H9 (cell line): ENCODE measurements around the gene DYRK1B. TPM values are rescaled to one million over a fixed set of nuclear protein-coding genes. Genes with fewer than 3 reads are reported as not detected.

ENCODE experiments used
- DNase-seq: peaks from one replicate; pipeline ENCODE4 v3.0.0-alpha.2; 2017
- H2AFZ ChIP-seq: one replicate; pipeline ENCODE4 v1.6.1; 2013; ENCODE audit warnings: mild to moderate bottlenecking, low read length, control low read depth, moderate library complexity
- H2AK5ac ChIP-seq: 2 replicates; pipeline ENCODE4 v1.6.1; 2013; ENCODE audit warnings: low read length, control low read depth, mixed read lengths; ENCODE audit not compliant: insufficient read length
- H2BK120ac ChIP-seq: one replicate; pipeline ENCODE4 v1.6.1; 2013; ENCODE audit warnings: low read depth, mild to moderate bottlenecking, low read length, control low read depth, inconsistent platforms; ENCODE audit not compliant: poor library complexity, severe bottlenecking
- H2BK12ac ChIP-seq: 2 replicates; pipeline ENCODE4 v1.6.1; 2013; ENCODE audit warnings: low read length, control low read depth, mixed read lengths, low read depth; ENCODE audit not compliant: insufficient read length
- H2BK15ac ChIP-seq: 2 replicates; pipeline ENCODE4 v1.6.1; 2013; ENCODE audit warnings: low read depth, low read length, control low read depth
- H2BK20ac ChIP-seq: one replicate; pipeline ENCODE4 v1.6.1; 2013; ENCODE audit warnings: low read depth, mild to moderate bottlenecking, low read length, control low read depth, inconsistent platforms; ENCODE audit not compliant: poor library complexity, severe bottlenecking
- H2BK5ac ChIP-seq: 2 replicates; pipeline ENCODE4 v1.6.1; 2013; ENCODE audit warnings: low read length, control low read depth, mixed read lengths; ENCODE audit not compliant: insufficient read length
- H3K14ac ChIP-seq: 2 replicates; pipeline ENCODE4 v1.6.1; 2013; ENCODE audit warnings: low read length, control low read depth; ENCODE audit not compliant: insufficient read depth
- H3K18ac ChIP-seq: 2 replicates; pipeline ENCODE4 v1.6.1; 2013; ENCODE audit warnings: low read depth, mild to moderate bottlenecking, mixed read lengths, low read length, control low read depth; ENCODE audit not compliant: insufficient read length
- H3K23ac ChIP-seq: 2 replicates; pipeline ENCODE4 v1.6.1; 2013; ENCODE audit warnings: low read length, control low read depth, mixed read lengths, low read depth; ENCODE audit not compliant: insufficient read length
- H3K23me2 ChIP-seq: 2 replicates; pipeline ENCODE4 v1.6.1; 2013; ENCODE audit warnings: low read depth, mild to moderate bottlenecking, mixed read lengths, low read length, control low read depth; ENCODE audit not compliant: insufficient read length, poor library complexity, severe bottlenecking
- H3K27ac ChIP-seq: 2 replicates; pipeline ENCODE4 v1.5.1; 2013; ENCODE audit warnings: low read length, control low read depth, mixed read lengths, low read depth; ENCODE audit not compliant: insufficient read length
- H3K27me3 ChIP-seq: 2 replicates; pipeline ENCODE4 v1.6.1; 2013; ENCODE audit warnings: low read length, control low read depth, inconsistent platforms; ENCODE audit not compliant: insufficient read depth
- H3K4ac ChIP-seq: 2 replicates; pipeline ENCODE4 v1.6.1; 2013; ENCODE audit warnings: low read depth, mild to moderate bottlenecking, control low read depth, inconsistent platforms, low read length, moderate library complexity
- H3K4me1 ChIP-seq: 2 replicates; pipeline ENCODE4 v1.6.1; 2013; ENCODE audit warnings: low read length, control low read depth, inconsistent platforms; ENCODE audit not compliant: insufficient read depth
- H3K4me2 ChIP-seq: 2 replicates; pipeline ENCODE4 v1.6.1; 2013; ENCODE audit warnings: low read length, control low read depth, mixed read lengths; ENCODE audit not compliant: insufficient read length, insufficient read depth
- H3K56ac ChIP-seq: 2 replicates; pipeline ENCODE4 v1.6.1; 2013; ENCODE audit warnings: low read depth, mild to moderate bottlenecking, mixed read lengths, low read length, control low read depth; ENCODE audit not compliant: insufficient read length
- H3K79me1 ChIP-seq: 2 replicates; pipeline ENCODE4 v1.6.1; 2013; ENCODE audit warnings: low read depth, mild to moderate bottlenecking, moderate library complexity, low read length, control low read depth, inconsistent platforms; ENCODE audit not compliant: insufficient read depth, poor library complexity, severe bottlenecking
- H3K79me2 ChIP-seq: 2 replicates; pipeline ENCODE4 v1.6.1; 2013; ENCODE audit warnings: low read length, control low read depth, inconsistent platforms; ENCODE audit not compliant: insufficient read depth
- H3K9ac ChIP-seq: 2 replicates; pipeline ENCODE4 v1.6.1; 2013; ENCODE audit warnings: low read length, control low read depth, mixed read lengths; ENCODE audit not compliant: insufficient read length; ENCODE audit errors: extremely low read depth
- H3K9me3 ChIP-seq: one replicate; pipeline ENCODE4 v1.6.1; 2013; ENCODE audit warnings: low read depth, low read length, inconsistent platforms; ENCODE audit not compliant: control insufficient read depth
- H3T11ph ChIP-seq: one replicate; pipeline ENCODE4 v1.6.1; 2013; ENCODE audit warnings: mild to moderate bottlenecking, low read length, control low read depth, inconsistent platforms
- H4K20me1 ChIP-seq: one replicate; pipeline ENCODE4 v1.6.1; 2013; ENCODE audit not compliant: control insufficient read depth, insufficient read length, insufficient read depth
- H4K5ac ChIP-seq: 2 replicates; pipeline ENCODE4 v1.6.1; 2013; ENCODE audit warnings: low read depth, mild to moderate bottlenecking, mixed read lengths, low read length, control low read depth; ENCODE audit not compliant: insufficient read length
- H4K8ac ChIP-seq: replicated peaks from 2 replicates; pipeline ENCODE4 v1.6.1; 2013; ENCODE audit warnings: low read length, control low read depth, mixed read lengths, low read depth; ENCODE audit not compliant: insufficient read length
- H4K91ac ChIP-seq: 2 replicates; pipeline ENCODE4 v1.6.1; 2013; ENCODE audit warnings: low read depth, mild to moderate bottlenecking, moderate library complexity, mixed read lengths, low read length, control low read depth; ENCODE audit not compliant: insufficient read length
- H3K27ac Mint-ChIP-seq, 3 experiments: 2 replicates in 2 of 3; 3 replicates in 1 of 3; pipeline ENCODE4 v1.8.0; 2020 to 2021; ENCODE audit warnings: mixed read lengths in 3 of 3, mild to moderate bottlenecking in 1 of 3, moderate library complexity in 1 of 3
- H3K27me3 Mint-ChIP-seq: 2 replicates; pipeline ENCODE4 v1.8.0; 2021; ENCODE audit warnings: low read depth, mild to moderate bottlenecking, moderate library complexity, mixed read lengths
- H3K36me3 Mint-ChIP-seq, 3 experiments: 2 replicates in 2 of 3; 3 replicates in 1 of 3; pipeline ENCODE4 v1.8.0; 2020 to 2021; ENCODE audit warnings: low read depth in 3 of 3, mixed read lengths in 3 of 3; ENCODE audit not compliant: insufficient read depth in 1 of 3
- H3K4me1 Mint-ChIP-seq, 2 experiments: 2 replicates each; pipeline ENCODE4 v1.8.0; 2020; ENCODE audit warnings: mixed read lengths in 2 of 2
- H3K4me3 Mint-ChIP-seq, 2 experiments: 2 replicates in 1 of 2; 3 replicates in 1 of 2; pipeline ENCODE4 v1.8.0; 2020 to 2021; ENCODE audit warnings: mild to moderate bottlenecking in 2 of 2, mixed read lengths in 2 of 2, moderate library complexity in 1 of 2
- H3K9me3 Mint-ChIP-seq, 2 experiments: 2 replicates in 1 of 2; 3 replicates in 1 of 2; pipeline ENCODE4 v1.8.0; 2020; ENCODE audit warnings: mild to moderate bottlenecking in 2 of 2, mixed read lengths in 2 of 2, moderate library complexity in 1 of 2
- WGBS: extraction: QIAGEN DNeasy Blood & Tissue Kit; methylation state at CpG from one replicate; pipeline ENCODE4 v1.1.7; 2013; ENCODE audit warnings: missing lambda C conversion rate, low lambda C conversion rate, mixed read lengths; ENCODE audit not compliant: insufficient read length; ENCODE audit errors: extremely low coverage; 5-methylcytosine and 5-hydroxymethylcytosine counted together
- total RNA-seq: library from RNA; stranded (reverse); gene quantifications from 2 replicates; pipeline ENCODE4 v1.2.1, GENCODE V29; 2021
- TF ChIP-seq, protein P1 (sequence below): fragments of 200-600 bp; sonication (generic); conservative IDR thresholded peaks from 3 replicates; pipeline ENCODE4 v1.8.0; 2021; ENCODE audit warnings: antibody characterized with exemption, mild to moderate bottlenecking

Gene DYRK1B
- total RNA-seq, 1 experiment from 2014 or later, result 14.3 TPM

DNA sequence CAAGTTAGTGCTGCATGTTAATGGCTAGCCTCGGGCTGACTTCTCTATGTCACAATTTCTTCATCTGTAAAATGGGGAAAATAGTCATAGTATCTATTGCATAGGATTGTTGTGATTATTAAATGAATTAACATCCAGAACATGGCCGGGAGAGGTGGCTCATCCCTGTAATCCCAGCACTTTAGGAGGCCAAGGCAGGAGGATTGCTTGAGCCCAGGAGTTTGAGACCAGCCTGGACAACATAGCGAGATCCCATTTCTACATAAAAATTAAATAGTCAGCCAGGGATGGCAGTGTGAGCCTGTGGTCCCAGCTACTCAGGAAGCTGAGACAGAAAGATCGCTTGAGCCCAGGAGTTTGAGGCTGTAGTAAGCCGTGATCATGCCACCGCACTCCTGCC lies 34.0 kb upstream of the DYRK1B start:
- Histone ChIP-seq H2BK5ac (no peak overlapping the region), H2BK15ac (no peak overlapping the region), H3K23me2 (no peaks in the 10 kb centered on the region), H2BK120ac (no peak overlapping the region), H3K79me2 (no peaks in the 10 kb centered on the region), H4K5ac (no peak overlapping the region), H3K27me3 (no peaks in the 10 kb centered on the region), H4K91ac (no peak overlapping the region), H2AK5ac (no peak overlapping the region), H3K56ac (no peak overlapping the region), H3K27ac (no peak overlapping the region), H3K9ac (no peak overlapping the region), H3K9me3 (no peaks in the 10 kb centered on the region), H3K23ac (no peak overlapping the region), H3T11ph (no peak overlapping the region), H2BK12ac (no peak overlapping the region), H2BK20ac (no peak overlapping the region), H3K18ac (no peak overlapping the region), H3K4me2 (no peak overlapping the region), H3K79me1 (no peaks in the 10 kb centered on the region), H2AFZ (no peak overlapping the region), H4K20me1 (no peaks in the 10 kb centered on the region), H3K4me1 (no peaks in the 10 kb centered on the region), H3K14ac (no peak overlapping the region), H4K8ac (no peak overlapping the region), H3K4ac (no peak overlapping the region)
- no CpG with 5 or more reads among the region's 6 CpGs for WGBS
- peaks cover 20% of the 10 kb centered on the region for H3K27me3 Mint-ChIP-seq
- no peak for DNase-seq
- TF ChIP-seq, protein P1, sequence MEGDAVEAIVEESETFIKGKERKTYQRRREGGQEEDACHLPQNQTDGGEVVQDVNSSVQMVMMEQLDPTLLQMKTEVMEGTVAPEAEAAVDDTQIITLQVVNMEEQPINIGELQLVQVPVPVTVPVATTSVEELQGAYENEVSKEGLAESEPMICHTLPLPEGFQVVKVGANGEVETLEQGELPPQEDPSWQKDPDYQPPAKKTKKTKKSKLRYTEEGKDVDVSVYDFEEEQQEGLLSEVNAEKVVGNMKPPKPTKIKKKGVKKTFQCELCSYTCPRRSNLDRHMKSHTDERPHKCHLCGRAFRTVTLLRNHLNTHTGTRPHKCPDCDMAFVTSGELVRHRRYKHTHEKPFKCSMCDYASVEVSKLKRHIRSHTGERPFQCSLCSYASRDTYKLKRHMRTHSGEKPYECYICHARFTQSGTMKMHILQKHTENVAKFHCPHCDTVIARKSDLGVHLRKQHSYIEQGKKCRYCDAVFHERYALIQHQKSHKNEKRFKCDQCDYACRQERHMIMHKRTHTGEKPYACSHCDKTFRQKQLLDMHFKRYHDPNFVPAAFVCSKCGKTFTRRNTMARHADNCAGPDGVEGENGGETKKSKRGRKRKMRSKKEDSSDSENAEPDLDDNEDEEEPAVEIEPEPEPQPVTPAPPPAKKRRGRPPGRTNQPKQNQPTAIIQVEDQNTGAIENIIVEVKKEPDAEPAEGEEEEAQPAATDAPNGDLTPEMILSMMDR, result no peak
- no peaks in the 10 kb centered on the region; a peak in 1 of 7 replicates for H3K36me3 Mint-ChIP-seq
- peaks cover 7 to 8% of the 10 kb centered on the region in 2 experiments for H3K4me1 Mint-ChIP-seq
- no peak overlapping the region for H3K4me3 Mint-ChIP-seq
- H3K9me3 Mint-ChIP-seq, result no peaks in the 10 kb centered on the region
- H3K27ac Mint-ChIP-seq, result no peak overlapping the region
